H1 (cell line): ENCODE measurements around the gene ESRP2. TPM values are rescaled to one million over a fixed set of nuclear protein-coding genes. Genes with fewer than 3 reads are reported as not detected.

Experiments
- CTCF ChIA-PET: fragments of 300-600 bp; sonication (Branson Sonifier 250); formaldehyde crosslinking; loops from one replicate; lab custom pipeline; 2021; ENCODE audit not compliant: partially characterized antibody; lab: Charles Lee
- POLR2A ChIA-PET: fragments of 300-600 bp; sonication (Branson Sonifier 250); formaldehyde crosslinking; loops from one replicate; lab custom pipeline; 2021; ENCODE audit warnings: inconsistent platforms; ENCODE audit not compliant: partially characterized antibody; lab: Charles Lee
- DNase-seq, 2 experiments: peaks; one replicate each; pipeline versions ENCODE4 v3.0.0 to v3.0.0-alpha.2; 2010 to 2022; ENCODE audit warnings: low spot score in 2 of 2, low read depth in 1 of 2, mixed read lengths in 1 of 2
- FAIRE-seq: peaks from 2 replicates; lab custom pipeline; 2011; peaks lifted over from hg19 to GRCh38; lab: Jason Lieb, UNC
- H2AFZ ChIP-seq: 2 replicates; pipeline ENCODE4 v1.8.1; 2012; ENCODE audit warnings: low read length, inconsistent platforms
- H2AK5ac ChIP-seq: 2 replicates; pipeline ENCODE4 v1.6.1; 2013; ENCODE audit warnings: low read depth, low read length
- H2BK120ac ChIP-seq: replicated peaks from 2 replicates; pipeline ENCODE3; 2013; ENCODE audit warnings: low read depth, low read length, inconsistent platforms
- H2BK12ac ChIP-seq: 2 replicates; pipeline ENCODE4 v1.6.1; 2013; ENCODE audit warnings: low read depth, low read length
- H2BK15ac ChIP-seq: 2 replicates; pipeline ENCODE4 v1.6.1; 2013; ENCODE audit warnings: low read length
- H2BK20ac ChIP-seq: 2 replicates; pipeline ENCODE4 v1.6.1; 2013; ENCODE audit warnings: low read length
- H2BK5ac ChIP-seq: 2 replicates; pipeline ENCODE4 v1.6.1; 2013; ENCODE audit warnings: low read depth, low read length
- H3K14ac ChIP-seq: 2 replicates; pipeline ENCODE4 v1.6.1; 2013; ENCODE audit warnings: inconsistent platforms; ENCODE audit not compliant: insufficient read length
- H3K18ac ChIP-seq: 2 replicates; pipeline ENCODE4 v1.6.1; 2013; ENCODE audit warnings: low read length; ENCODE audit errors: extremely low read depth
- H3K23ac ChIP-seq: 2 replicates; pipeline ENCODE4 v1.6.1; 2013; ENCODE audit warnings: inconsistent platforms; ENCODE audit not compliant: insufficient read length
- H3K23me2 ChIP-seq: 2 replicates; pipeline ENCODE4 v1.6.1; 2013; ENCODE audit warnings: low read depth, low read length
- H3K27ac ChIP-seq: 2 replicates; pipeline ENCODE4 v1.6.1; 2011; ENCODE audit warnings: low read depth, low read length, inconsistent platforms
- H3K27me3 ChIP-seq, 4 experiments: replicated peaks in 1 of 4; 1 replicate in 1 of 4; 2 replicates in 3 of 4; pipeline versions ENCODE4 v1.6.1 to v1.8.1; 2011 to 2013; ENCODE audit warnings: low read length in 3 of 4, mild to moderate bottlenecking in 3 of 4, inconsistent platforms in 2 of 4, mixed read lengths in 2 of 4, moderate library complexity in 1 of 4; ENCODE audit not compliant: control insufficient read depth in 3 of 4, insufficient read depth in 3 of 4; ENCODE audit errors: extremely low read depth in 1 of 4
- H3K36me3 ChIP-seq, 4 experiments: 2 replicates each; pipeline versions ENCODE4 v1.6.1 to v1.8.1; 2011 to 2013; ENCODE audit warnings: mild to moderate bottlenecking in 4 of 4, low read length in 3 of 4, moderate library complexity in 2 of 4, control low read depth in 1 of 4, inconsistent platforms in 1 of 4; ENCODE audit not compliant: insufficient read depth in 4 of 4, control insufficient read depth in 2 of 4
- H3K4ac ChIP-seq: replicated peaks from 2 replicates; pipeline ENCODE3; 2013; ENCODE audit warnings: low read length, low read depth, mixed read lengths, inconsistent platforms; ENCODE audit not compliant: insufficient read length
- H3K4me1 ChIP-seq, 4 experiments: replicated peaks in 1 of 4; 1 replicate in 1 of 4; 2 replicates in 3 of 4; pipeline versions ENCODE4 v1.6.1 to v1.8.1; 2011 to 2013; ENCODE audit warnings: low read length in 3 of 4, inconsistent platforms in 2 of 4, mixed read lengths in 1 of 4; ENCODE audit not compliant: insufficient read depth in 4 of 4, control insufficient read depth in 3 of 4
- H3K4me2 ChIP-seq, 2 experiments: 2 replicates each; pipeline versions ENCODE4 v1.6.1 to v1.8.1; 2011 to 2013; ENCODE audit warnings: low read depth in 2 of 2, low read length in 2 of 2, control low read depth in 1 of 2, inconsistent platforms in 1 of 2, mild to moderate bottlenecking in 1 of 2; ENCODE audit not compliant: insufficient read depth in 1 of 2
- H3K4me3 ChIP-seq, 4 experiments: fragments of 200-600, 300-600 bp in 1 of 4; sonication (generic), shearing (Covaris generic), sonication (Bioruptor Twin) in 1 of 4; 2 replicates each; pipeline versions ENCODE4 v1.5.1 to v1.8.1; 2011 to 2016; ENCODE audit warnings: low read length in 4 of 4, low read depth in 3 of 4, control low read depth in 2 of 4, inconsistent platforms in 2 of 4, mild to moderate bottlenecking in 2 of 4, mixed read lengths in 1 of 4, moderate library complexity in 1 of 4; ENCODE audit not compliant: insufficient read depth in 2 of 4; ENCODE audit errors: extremely low read depth in 1 of 4
- H3K56ac ChIP-seq: replicated peaks from 2 replicates; pipeline ENCODE3; 2013; ENCODE audit warnings: low read depth, mild to moderate bottlenecking, mixed read lengths, low read length, inconsistent platforms; ENCODE audit not compliant: insufficient read length
- H3K79me1 ChIP-seq: 2 replicates; pipeline ENCODE4 v1.6.1; 2013; ENCODE audit warnings: low read depth, low read length, control low read depth
- H3K79me2 ChIP-seq, 2 experiments: 2 replicates each; pipeline versions ENCODE4 v1.6.1 to v1.8.1; 2012 to 2013; ENCODE audit warnings: low read length in 2 of 2, mild to moderate bottlenecking in 2 of 2, inconsistent platforms in 1 of 2; ENCODE audit not compliant: insufficient read depth in 2 of 2, control insufficient read depth in 1 of 2
- H3K9ac ChIP-seq, 4 experiments: replicated peaks in 1 of 4; 1 replicate in 1 of 4; 2 replicates in 3 of 4; pipeline versions ENCODE4 v1.6.1 to v1.8.1; 2011 to 2013; ENCODE audit warnings: low read depth in 3 of 4, low read length in 3 of 4, control low read depth in 2 of 4, mild to moderate bottlenecking in 2 of 4, moderate library complexity in 2 of 4, inconsistent platforms in 1 of 4; ENCODE audit errors: extremely low read depth in 1 of 4
- H3K9me3 ChIP-seq, 2 experiments: 2 replicates each; pipeline versions ENCODE4 v1.6.1 to v1.8.1; 2012 to 2013; ENCODE audit warnings: mild to moderate bottlenecking in 2 of 2, moderate library complexity in 2 of 2, control low read depth in 1 of 2, inconsistent platforms in 1 of 2, low read depth in 1 of 2, low read length in 1 of 2, mixed read lengths in 1 of 2; ENCODE audit not compliant: insufficient read depth in 2 of 2
- H4K20me1 ChIP-seq, 2 experiments: replicated peaks in 1 of 2; 2 replicates each; pipeline versions ENCODE3 to v1.8.1; 2011 to 2013; ENCODE audit warnings: inconsistent platforms in 2 of 2, low read length in 2 of 2, mild to moderate bottlenecking in 1 of 2; ENCODE audit not compliant: insufficient read depth in 2 of 2, control insufficient read depth in 1 of 2
- H4K5ac ChIP-seq: 2 replicates; pipeline ENCODE4 v1.6.1; 2013; ENCODE audit warnings: low read length, low read depth, mixed read lengths, inconsistent platforms; ENCODE audit not compliant: insufficient read length
- H4K8ac ChIP-seq: 2 replicates; pipeline ENCODE4 v1.8.0; 2013; ENCODE audit warnings: mild to moderate bottlenecking, moderate library complexity, low read length, inconsistent platforms; ENCODE audit not compliant: insufficient read depth; ENCODE audit errors: extremely low read depth
- H4K91ac ChIP-seq: replicated peaks from 2 replicates; pipeline ENCODE3; 2013; ENCODE audit warnings: low read length, mixed read lengths, inconsistent platforms; ENCODE audit not compliant: insufficient read length
- RBBP5 ChIP-seq: IDR thresholded peaks from 2 replicates; pipeline ENCODE4 v1.7.1; 2012; ENCODE audit warnings: low read depth, mild to moderate bottlenecking, inconsistent platforms, low read length, moderate library complexity, borderline replicate concordance
- RFX5 ChIP-seq: IDR thresholded peaks from 2 replicates; pipeline ENCODE4 v1.6.1; 2011; ENCODE audit warnings: low read depth, low read length, improper control_type of control experiment, borderline replicate concordance
- SAP30 ChIP-seq: fragments of 300-600 bp; sonication (generic); IDR thresholded peaks from 2 replicates; pipeline ENCODE4 v1.7.1; 2012; ENCODE audit warnings: low read length, moderate library complexity, mild to moderate bottlenecking, inconsistent platforms; ENCODE audit not compliant: insufficient read depth, insufficient replicate concordance
- TCF12 ChIP-seq: IDR thresholded peaks from 2 replicates; pipeline ENCODE4 v1.6.1; 2011; ENCODE audit warnings: low read depth, mild to moderate bottlenecking, low read length
- WGBS, 2 experiments: shearing (Covaris generic) in 1 of 2; methylation state at CpG; one replicate each; pipeline versions ENCODE4 v1.1.6 to v1.1.7; 2013 to 2015; ENCODE audit warnings: low lambda C conversion rate in 2 of 2, mixed read lengths in 2 of 2, inconsistent platforms in 1 of 2, low coverage in 1 of 2, missing lambda C conversion rate in 1 of 2; ENCODE audit not compliant: insufficient replicate concordance in 2 of 2, insufficient coverage in 1 of 2, insufficient read length in 1 of 2; ENCODE audit errors: extremely low coverage in 1 of 2, missing lambda C conversion rate in 1 of 2; 5-methylcytosine and 5-hydroxymethylcytosine counted together
- polyA plus RNA-seq, 7 experiments: library from polyadenylated mRNA; depleted of rRNA in 3 of 7; stranded (reverse) in 5 of 7; unstranded in 2 of 7; fragments of >200 nt in 5 of 7; fragments of 200-250 nt in 2 of 7; gene quantifications; 1 replicate in 5 of 7; 2 replicates in 1 of 7; 4 replicates in 1 of 7; pipeline versions ENCODE4 v1.2.1 to v1.2.3, GENCODE V29; 2011 to 2013; ENCODE audit warnings: missing spikeins in 2 of 7, mixed read lengths in 2 of 7
- total RNA-seq: library from RNA; stranded (reverse); fragmentation: NEBNext Ultra II Directional; extraction: Animal tissue kit (Norgen Biotek cat#: 25700); gene quantifications from 2 replicates; pipeline ENCODE4 v1.2.1, GENCODE V29; 2021

The ESRP2 gene
- total and polyA plus RNA-seq, 2 of the 8 experiments (the other 6 are each of a cell fraction or from before 2014, with no cell fraction given), result 35.1 to 45.8 TPM

- TF ChIP-seq RBBP5 (no peak), RFX5 (no peak), TCF12 (no peak), SAP30 (no peak)
- WGBS, 2 experiments, result 93% methylated on average over 9 of the region's 9 CpGs; no CpG with 5 or more reads in 1 of the 2 experiments
- no peak for FAIRE-seq
Measured at GRCh38 chr16:68283801-68284598, 48.1 kb upstream of the ESRP2 start.

More at GRCh38 chr16:68283801-68284598, 48.1 kb upstream of the ESRP2 start:
- no peak for DNase-seq
- H2BK5ac ChIP-seq, result no peak overlapping the region
- no peak overlapping the region for H3K18ac ChIP-seq
- H3K14ac ChIP-seq, result no peak overlapping the region
- no peak overlapping the region for H4K5ac ChIP-seq
- no peak overlapping the region for H4K91ac ChIP-seq
- ChIA-PET POLR2A (interaction anchor here (0.8 to 4.9 kb wide), 6 partner anchors 8 to 47 kb away, joined by 3 to 19 read pairs (median 4); partner anchors contain the start of genes PRMT7, SLC7A6 and SLC7A6OS), CTCF (interaction anchor here (0.6 to 20.4 kb wide), 9 partner anchors 10 to 470 kb away, joined by 3 to 233 read pairs (median 3); partner anchors contain the start of gene SLC7A6)
- no peak overlapping the region for H3K9ac ChIP-seq
- H3K23me2 ChIP-seq, result no peaks in the 10 kb centered on the region
- 0 out of 2 replicates have a peak, but pooled peaks cover 3% of the 10 kb centered on the region for H3K79me1 ChIP-seq
- no peak overlapping the region for H3K23ac ChIP-seq
- no peak overlapping the region for H2BK12ac ChIP-seq
- no peak overlapping the region for H2BK15ac ChIP-seq
- H3K36me3 ChIP-seq, result peaks cover 0 to 3% (median 0%) of the 10 kb centered on the region in 4 experiments; a peak in 2 of 8 replicates
- no peak overlapping the region for H4K8ac ChIP-seq
- H2BK120ac ChIP-seq, result no peak overlapping the region
- H3K79me2 ChIP-seq, result no peaks in the 10 kb centered on the region
- no peak overlapping the region for H3K27ac ChIP-seq
- H2AFZ ChIP-seq, result no peak overlapping the region
- H3K4me2 ChIP-seq, result no peak overlapping the region
- no peak overlapping the region for H2AK5ac ChIP-seq
- no peaks in the 10 kb centered on the region for H3K9me3 ChIP-seq
- peaks cover 2 to 13% of the 10 kb centered on the region in 2 experiments for H4K20me1 ChIP-seq
- H2BK20ac ChIP-seq, result no peak overlapping the region
- H3K4ac ChIP-seq, result no peak overlapping the region
- no peak overlapping the region for H3K4me3 ChIP-seq
- H3K4me1 ChIP-seq, result no peaks in the 10 kb centered on the region
- no peaks in the 10 kb centered on the region for H3K27me3 ChIP-seq
- no peak overlapping the region for H3K56ac ChIP-seq
